GM21367 (cell line): ENCODE data around the gene TACC2.

Experiments
- ATAC-seq: cut with Tn5 transposase; IDR thresholded peaks from one replicate; pipeline ENCODE4 v1.9.1; 2021; ENCODE audit not compliant: unreplicated experiment

Gene TACC2

GRCh38 chr10:122265896-122266295 is 276.9 kb downstream of the TACC2 start:
- ATAC-seq: no peak

- ATAC-seq: peak; percentile 96
Observed at GRCh38 chr10:122267849-122268737, 279.1 kb downstream of the TACC2 start.

- ATAC-seq: no peak
Observed at GRCh38 chr10:122269059-122269687, 280.2 kb downstream of the TACC2 start.

- no peak for ATAC-seq
Observed at GRCh38 chr10:122271076-122271475, 282.1 kb downstream of the TACC2 start, which contains the start of gene BTBD16. Gene BTBD16, plus strand, starts transcription at chr10:122271296. Its CDS starts 3,786 bp downstream, at chr10:122275082.

GRCh38 chr10:122273966-122274545 is 285.1 kb downstream of the TACC2 start:
- no peak for ATAC-seq

- no peak for ATAC-seq
Observed at GRCh38 chr10:122276611-122277208, 287.7 kb downstream of the TACC2 start.

- ATAC-seq: no peak
Observed at GRCh38 chr10:122277526-122278136, 288.7 kb downstream of the TACC2 start.

GRCh38 chr10:122279725-122280141 is 290.8 kb downstream of the TACC2 start:
- no peak for ATAC-seq

- ATAC-seq: no peak
Observed at GRCh38 chr10:122280156-122280555, 291.2 kb downstream of the TACC2 start.

- ATAC-seq: no peak
Observed at GRCh38 chr10:122281018-122281626, 292.2 kb downstream of the TACC2 start.

GRCh38 chr10:122281751-122282150 is 292.8 kb downstream of the TACC2 start:
- no peak for ATAC-seq

- ATAC-seq: no peak
Observed at GRCh38 chr10:122282253-122282671, 293.3 kb downstream of the TACC2 start.

GRCh38 chr10:122282909-122283308 is 293.9 kb downstream of the TACC2 start:
- ATAC-seq: no peak

- no peak for ATAC-seq
Observed at GRCh38 chr10:122285506-122286444, 296.8 kb downstream of the TACC2 start.

GRCh38 chr10:122286867-122287266 is 297.9 kb downstream of the TACC2 start:
- ATAC-seq: no peak

- no peak for ATAC-seq
Observed at GRCh38 chr10:122287570-122287969, 298.6 kb downstream of the TACC2 start.

- ATAC-seq: no peak
Observed at GRCh38 chr10:122288262-122288661, 299.3 kb downstream of the TACC2 start.

- ATAC-seq: no peak
Observed at GRCh38 chr10:122288917-122289316, 300.0 kb downstream of the TACC2 start.

GRCh38 chr10:122290334-122290733 is 301.4 kb downstream of the TACC2 start:
- ATAC-seq: no peak
